HepG2 (cell line): ENCODE measurements around the gene C5AR1. TPM values are rescaled to one million over a fixed set of nuclear protein-coding genes. Genes with fewer than 3 reads are reported as not detected.

Experiments used
- CREB1 ChIP-seq, 2 experiments: fragments of 450-650 bp in 1 of 2; IDR thresholded peaks; 2 replicates each; pipeline ENCODE4 v1.6.1; 2016 to 2017; ENCODE audit warnings: control low read depth in 1 of 2, mild to moderate bottlenecking in 1 of 2, missing compliant biosample characterization in 1 of 2, missing genetic modification characterization in 1 of 2
- DMAP1 ChIP-seq: IDR thresholded peaks from 2 replicates; pipeline ENCODE4 v1.6.1; 2016
- ERF ChIP-seq: IDR thresholded peaks from 2 replicates; pipeline ENCODE4 v1.6.1; 2018; ENCODE audit warnings: missing biosample characterization, missing genetic modification reagents
- MIXL1 ChIP-seq: IDR thresholded peaks from 2 replicates; pipeline ENCODE4 v1.6.1; 2016
- NR3C1 ChIP-seq: sonication (generic); formaldehyde crosslinking; IDR thresholded peaks from 2 replicates; pipeline ENCODE4 v1.4.0; 2020; ENCODE audit warnings: missing genetic modification reagents
- PREB ChIP-seq: sonication (generic); formaldehyde crosslinking; IDR thresholded peaks from 2 replicates; pipeline ENCODE4 v1.4.0; 2020; ENCODE audit warnings: missing genetic modification reagents
- TAF1 ChIP-seq: sonication (generic); formaldehyde crosslinking; IDR thresholded peaks from 2 replicates; pipeline ENCODE4 v1.4.0; 2020; ENCODE audit warnings: missing genetic modification reagents
- TBX3 ChIP-seq: fragments of 450-650 bp; IDR thresholded peaks from 2 replicates; pipeline ENCODE4 v1.6.1; 2017; ENCODE audit warnings: antibody characterized with exemption, mild to moderate bottlenecking, inconsistent platforms, borderline replicate concordance
- TRIM22 ChIP-seq: fragments of 450-650 bp; IDR thresholded peaks from 2 replicates; pipeline ENCODE4 v1.6.1; 2017
- TSC22D2 ChIP-seq: sonication (generic); formaldehyde crosslinking; IDR thresholded peaks from 2 replicates; pipeline ENCODE4 v1.5.1; 2020; ENCODE audit warnings: missing genetic modification reagents, mild to moderate bottlenecking, borderline replicate concordance
- ZHX2 ChIP-seq, 2 experiments: sonication (generic) in 1 of 2; formaldehyde crosslinking in 1 of 2; IDR thresholded peaks; 2 replicates each; pipeline versions ENCODE4 v1.6.1 to v1.9.0; 2014 to 2022; ENCODE audit warnings: antibody characterized with exemption in 1 of 2, borderline replicate concordance in 1 of 2, inconsistent platforms in 1 of 2, low read depth in 1 of 2, missing genetic modification reagents in 1 of 2
- ZKSCAN8 ChIP-seq: IDR thresholded peaks from 2 replicates; pipeline ENCODE4 v1.6.1; 2016; ENCODE audit warnings: borderline replicate concordance, missing genetic modification reagents, missing compliant biosample characterization
- ZNF335 ChIP-seq: sonication (generic); formaldehyde crosslinking; IDR thresholded peaks from 2 replicates; pipeline ENCODE4 v1.4.0; 2020; ENCODE audit warnings: missing genetic modification reagents
- ZNF550 ChIP-seq: sonication (generic); formaldehyde crosslinking; IDR thresholded peaks from 2 replicates; pipeline ENCODE4 v1.4.0; 2020; ENCODE audit warnings: mild to moderate bottlenecking, missing genetic modification reagents, borderline replicate concordance
- ZNF598 ChIP-seq: sonication (generic); formaldehyde crosslinking; IDR thresholded peaks from 2 replicates; pipeline ENCODE4 v1.5.1; 2020; ENCODE audit warnings: mild to moderate bottlenecking, missing genetic modification reagents, borderline replicate concordance
- ZNF747 ChIP-seq: sonication (generic); formaldehyde crosslinking; IDR thresholded peaks from 2 replicates; pipeline ENCODE4 v1.8.1; 2023; ENCODE audit warnings: missing genetic modification reagents, mild to moderate bottlenecking, borderline replicate concordance
- polyA plus RNA-seq, 8 experiments: library from polyadenylated mRNA; depleted of rRNA in 3 of 8; stranded (reverse) in 7 of 8; unstranded in 1 of 8; fragments of >200 nt; fragmentation: Illumina TruSeq in 4 of 8; extraction: Trizol in 4 of 8; gene quantifications; 2 replicates each; pipeline versions ENCODE4 v1.2.1 to v1.2.3, GENCODE V29; 2011 to 2016; ENCODE audit warnings: low read depth in 4 of 8, missing spikeins in 1 of 8, mixed read lengths in 1 of 8; ENCODE audit not compliant: insufficient read depth in 1 of 8
- total RNA-seq, 5 experiments: library from RNA; depleted of rRNA; stranded (reverse); fragments of >200 nt; fragmentation: Illumina TruSeq; extraction: Trizol; gene quantifications; 2 replicates each; pipeline ENCODE4 v1.2.3, GENCODE V29; 2016; ENCODE audit warnings: low read depth in 1 of 5
- TF ChIP-seq, protein P1 (sequence below): sonication (generic); formaldehyde crosslinking; IDR thresholded peaks from 2 replicates; pipeline ENCODE4 v1.4.0; 2020; ENCODE audit warnings: missing genetic modification reagents
- TF ChIP-seq, protein P2 (sequence below), 2 experiments: sonication (generic) in 1 of 2; formaldehyde crosslinking in 1 of 2; IDR thresholded peaks; 2 replicates each; pipeline versions ENCODE4 v1.4.0 to v1.6.1; 2018 to 2020; ENCODE audit warnings: missing genetic modification reagents in 2 of 2, borderline replicate concordance in 1 of 2, low read depth in 1 of 2, mild to moderate bottlenecking in 1 of 2, missing biosample characterization in 1 of 2

C5AR1 gene
- total and polyA plus RNA-seq, 2 of the 13 experiments (the other 11 are each of a cell fraction or from before 2014, with no cell fraction given) = 0.07 to 1.6 TPM

DNA sequence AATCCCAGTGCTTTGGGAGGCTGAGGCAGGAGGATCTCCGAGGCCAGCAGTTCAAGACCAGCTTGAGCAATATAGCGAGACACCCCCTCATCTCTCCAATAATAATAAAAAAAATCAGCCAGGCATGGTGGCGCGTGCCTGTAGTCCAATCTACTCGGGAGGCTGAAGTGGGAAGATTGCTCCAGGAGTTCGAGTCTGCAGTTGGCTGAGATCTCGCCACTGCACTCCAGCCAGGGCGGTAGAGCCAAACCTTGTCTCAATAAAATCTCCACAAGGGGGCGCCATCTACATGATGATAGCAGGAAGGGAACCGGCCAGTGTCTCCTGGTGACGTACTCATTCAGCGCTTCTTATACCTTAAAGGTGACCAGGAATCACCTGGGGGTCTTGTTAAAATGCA is 13.6 kb upstream of the C5AR1 start (continued):
- TF ChIP-seq, protein P1, sequence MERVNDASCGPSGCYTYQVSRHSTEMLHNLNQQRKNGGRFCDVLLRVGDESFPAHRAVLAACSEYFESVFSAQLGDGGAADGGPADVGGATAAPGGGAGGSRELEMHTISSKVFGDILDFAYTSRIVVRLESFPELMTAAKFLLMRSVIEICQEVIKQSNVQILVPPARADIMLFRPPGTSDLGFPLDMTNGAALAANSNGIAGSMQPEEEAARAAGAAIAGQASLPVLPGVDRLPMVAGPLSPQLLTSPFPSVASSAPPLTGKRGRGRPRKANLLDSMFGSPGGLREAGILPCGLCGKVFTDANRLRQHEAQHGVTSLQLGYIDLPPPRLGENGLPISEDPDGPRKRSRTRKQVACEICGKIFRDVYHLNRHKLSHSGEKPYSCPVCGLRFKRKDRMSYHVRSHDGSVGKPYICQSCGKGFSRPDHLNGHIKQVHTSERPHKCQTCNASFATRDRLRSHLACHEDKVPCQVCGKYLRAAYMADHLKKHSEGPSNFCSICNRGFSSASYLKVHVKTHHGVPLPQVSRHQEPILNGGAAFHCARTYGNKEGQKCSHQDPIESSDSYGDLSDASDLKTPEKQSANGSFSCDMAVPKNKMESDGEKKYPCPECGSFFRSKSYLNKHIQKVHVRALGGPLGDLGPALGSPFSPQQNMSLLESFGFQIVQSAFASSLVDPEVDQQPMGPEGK (CRISPR knock-in tag) = no peak
- TF ChIP-seq TSC22D2 (CRISPR knock-in tag) (no peak), DMAP1 (no peak), ZNF747 (CRISPR knock-in tag) (no peak), ZKSCAN8 (CRISPR knock-in tag) (no peak), NR3C1 (CRISPR knock-in tag) (no peak), ZHX2 (IDR thresholded peaks at IDR 0.05; ENCODE audit: low read depth) (no peak), ZHX2 (CRISPR knock-in tag; IDR thresholded peaks at IDR 0.05; ENCODE audit: borderline replicate concordance) (no peak), PREB (no peak), CREB1 (IDR thresholded peaks at IDR 0.05) (peak; percentile 56; the same call in 1 of the 2 replicates), CREB1 (CRISPR knock-in tag; IDR thresholded peaks at IDR 0.05) (no peak), TAF1 (CRISPR knock-in tag) (no peak), ZNF598 (CRISPR knock-in tag) (no peak), MIXL1 (0 out of 2 replicates have a peak, but pooled peaks have one; percentile 30), ZNF335 (CRISPR knock-in tag) (no peak), ERF (CRISPR knock-in tag) (0 out of 2 replicates have a peak, but pooled peaks have one; percentile 31), TBX3 (no peak), TRIM22 (no peak), ZNF550 (CRISPR knock-in tag) (no peak)
- TF ChIP-seq, protein P2, sequence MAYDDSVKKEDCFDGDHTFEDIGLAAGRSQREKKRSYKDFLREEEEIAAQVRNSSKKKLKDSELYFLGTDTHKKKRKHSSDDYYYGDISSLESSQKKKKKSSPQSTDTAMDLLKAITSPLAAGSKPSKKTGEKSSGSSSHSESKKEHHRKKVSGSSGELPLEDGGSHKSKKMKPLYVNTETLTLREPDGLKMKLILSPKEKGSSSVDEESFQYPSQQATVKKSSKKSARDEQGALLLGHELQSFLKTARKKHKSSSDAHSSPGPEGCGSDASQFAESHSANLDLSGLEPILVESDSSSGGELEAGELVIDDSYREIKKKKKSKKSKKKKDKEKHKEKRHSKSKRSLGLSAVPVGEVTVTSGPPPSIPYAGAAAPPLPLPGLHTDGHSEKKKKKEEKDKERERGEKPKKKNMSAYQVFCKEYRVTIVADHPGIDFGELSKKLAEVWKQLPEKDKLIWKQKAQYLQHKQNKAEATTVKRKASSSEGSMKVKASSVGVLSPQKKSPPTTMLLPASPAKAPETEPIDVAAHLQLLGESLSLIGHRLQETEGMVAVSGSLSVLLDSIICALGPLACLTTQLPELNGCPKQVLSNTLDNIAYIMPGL (CRISPR knock-in tag; IDR thresholded peaks at IDR 0.05; ENCODE audit: borderline replicate concordance in 1 of 2, low read depth in 1 of 2) = no peak
